Effector memory CD8-positive, alpha-beta T cell (primary cell): Measurements from ENCODE around the gene TRIM63.

ENCODE experiments used
- ATAC-seq: fragments of 150-1000 bp; cut with Tn5 transposase; replicated peaks from 2 replicates; pipeline ENCODE4 v1.10.0; 2021; ENCODE audit warnings: mild to moderate bottlenecking, moderate library complexity
- DNase-seq, 3 experiments: peaks; one replicate each; pipeline ENCODE4 v3.0.0; 2021
- H3K27ac Mint-ChIP-seq, 2 donors: one replicate each; pipeline ENCODE4 v1.8.0; 2022; ENCODE audit warnings: mild to moderate bottlenecking in 2 of 2, mixed read lengths in 2 of 2, moderate library complexity in 2 of 2
- H3K27me3 Mint-ChIP-seq, 2 donors: one replicate each; pipeline ENCODE4 v1.8.0; 2022; ENCODE audit warnings: mixed read lengths in 2 of 2
- H3K36me3 Mint-ChIP-seq: one replicate; pipeline ENCODE4 v1.8.0; 2022; ENCODE audit warnings: mild to moderate bottlenecking, moderate library complexity, mixed read lengths; ENCODE audit not compliant: insufficient read depth
- H3K4me1 Mint-ChIP-seq, 2 donors: one replicate each; pipeline ENCODE4 v1.8.0; 2022; ENCODE audit warnings: low read depth in 2 of 2, mixed read lengths in 2 of 2
- H3K4me3 Mint-ChIP-seq, 2 donors: one replicate each; pipeline ENCODE4 v1.8.0; 2022; ENCODE audit warnings: mild to moderate bottlenecking in 2 of 2, mixed read lengths in 2 of 2, moderate library complexity in 2 of 2
- H3K9me3 Mint-ChIP-seq, 2 donors: one replicate each; pipeline ENCODE4 v1.8.0; 2022; ENCODE audit warnings: mixed read lengths in 2 of 2

The TRIM63 gene

GRCh38 chr1:26021647-26022403, 45.6 kb downstream of the TRIM63 start, which contains the start of gene EXTL1:
TSS of gene EXTL1 (plus strand) at chr1:26021775. CDS start at chr1:26022647, 872 bp downstream.
- peak within 1 kb of the TSS in 1 of 2 donors; percentile 41 for H3K27ac Mint-ChIP-seq
- no peak for DNase-seq
- ATAC-seq, result no peak
- H3K9me3 Mint-ChIP-seq, result no peaks in the 10 kb centered on the region
- peaks cover 3% of the 10 kb centered on the region in 2 donors for H3K4me1 Mint-ChIP-seq
- peaks cover 0 to 13% of the 10 kb centered on the region in 2 donors for H3K27me3 Mint-ChIP-seq
- H3K4me3 Mint-ChIP-seq, result no peak within 1 kb of the TSS
- no peaks in the 10 kb centered on the region for H3K36me3 Mint-ChIP-seq

- Mint-ChIP-seq H3K4me3 (no peak overlapping the region), H3K27ac (peak overlapping the region in 1 of 2 donors; percentile 41), H3K4me1 (peaks cover 3% of the 10 kb centered on the region in 2 donors), H3K36me3 (no peaks in the 10 kb centered on the region), H3K27me3 (peaks cover 0 to 13% of the 10 kb centered on the region in 2 donors), H3K9me3 (no peaks in the 10 kb centered on the region)
- ATAC-seq (no peak), DNase-seq (no peak)
Observed at GRCh38 chr1:26020941-26021646, 46.3 kb downstream of the TRIM63 start.

GRCh38 chr1:26020330-26020768, 47.1 kb downstream of the TRIM63 start:
- H3K4me3 Mint-ChIP-seq, result no peak overlapping the region
- H3K9me3 Mint-ChIP-seq, result no peaks in the 10 kb centered on the region
- peaks cover 3% of the 10 kb centered on the region in 2 donors for H3K4me1 Mint-ChIP-seq
- ATAC-seq (no peak), DNase-seq (no peak)
- H3K27ac Mint-ChIP-seq, result no peak overlapping the region
- no peaks in the 10 kb centered on the region for H3K36me3 Mint-ChIP-seq
- H3K27me3 Mint-ChIP-seq, result peaks cover 0 to 13% of the 10 kb centered on the region in 2 donors

GRCh38 chr1:26019641-26020315, 47.7 kb downstream of the TRIM63 start:
- no peak for ATAC-seq
- no peak for DNase-seq
- Mint-ChIP-seq H3K36me3 (no peaks in the 10 kb centered on the region), H3K27ac (no peak overlapping the region), H3K27me3 (peaks cover 0 to 13% of the 10 kb centered on the region in 2 donors), H3K4me3 (no peak overlapping the region), H3K4me1 (peaks cover 3% of the 10 kb centered on the region in 2 donors), H3K9me3 (no peaks in the 10 kb centered on the region)

- Mint-ChIP-seq H3K4me1 (peaks cover 3% of the 10 kb centered on the region in 2 donors), H3K36me3 (peaks cover 2% of the 10 kb centered on the region), H3K4me3 (no peak overlapping the region), H3K9me3 (no peaks in the 10 kb centered on the region), H3K27me3 (peaks cover 0 to 13% of the 10 kb centered on the region in 2 donors), H3K27ac (no peak overlapping the region)
- no peak for ATAC-seq
- DNase-seq, result no peak
Observed at GRCh38 chr1:26017606-26018005, 49.8 kb downstream of the TRIM63 start.

GRCh38 chr1:26016953-26017545, 50.4 kb downstream of the TRIM63 start:
- ATAC-seq, result peak; percentile 24

GRCh38 chr1:26016258-26016952, 51.0 kb downstream of the TRIM63 start:
- DNase-seq, result no peak
- H3K9me3 Mint-ChIP-seq, result no peaks in the 10 kb centered on the region
- H3K4me1 Mint-ChIP-seq, result peaks cover 3% of the 10 kb centered on the region in 2 donors
- H3K27me3 Mint-ChIP-seq, result peaks cover 0 to 10% of the 10 kb centered on the region in 2 donors
- peaks cover 3% of the 10 kb centered on the region for H3K36me3 Mint-ChIP-seq
- H3K27ac Mint-ChIP-seq, result no peak overlapping the region
- H3K4me3 Mint-ChIP-seq, result no peak overlapping the region
- no peak for ATAC-seq

More at GRCh38 chr1:26016953-26017545, 50.4 kb downstream of the TRIM63 start:
- DNase-seq, result no peak
- Mint-ChIP-seq H3K27me3 (peaks cover 0 to 13% of the 10 kb centered on the region in 2 donors), H3K9me3 (no peaks in the 10 kb centered on the region), H3K36me3 (peaks cover 3% of the 10 kb centered on the region), H3K4me3 (no peak overlapping the region), H3K4me1 (peaks cover 3% of the 10 kb centered on the region in 2 donors), H3K27ac (no peak overlapping the region)

GRCh38 chr1:26015358-26015757, 52.1 kb downstream of the TRIM63 start:
- ATAC-seq (no peak), DNase-seq (no peak)

GRCh38 chr1:26014179-26014578, 53.3 kb downstream of the TRIM63 start:
- DNase-seq, result no peak

More at GRCh38 chr1:26015358-26015757, 52.1 kb downstream of the TRIM63 start:
- H3K9me3 Mint-ChIP-seq, result no peaks in the 10 kb centered on the region
- H3K4me1 Mint-ChIP-seq, result peaks cover 3% of the 10 kb centered on the region in 2 donors
- H3K4me3 Mint-ChIP-seq, result no peak overlapping the region
- peaks cover 3% of the 10 kb centered on the region for H3K36me3 Mint-ChIP-seq
- H3K27ac Mint-ChIP-seq, result no peak overlapping the region
- H3K27me3 Mint-ChIP-seq, result peaks cover 0 to 7% of the 10 kb centered on the region in 2 donors

GRCh38 chr1:26012864-26013263, 54.6 kb downstream of the TRIM63 start:
- peaks cover 4 to 15% of the 10 kb centered on the region in 2 donors for H3K27me3 Mint-ChIP-seq
- no peaks in the 10 kb centered on the region for H3K4me1 Mint-ChIP-seq
- no peak for ATAC-seq
- H3K36me3 Mint-ChIP-seq, result peaks cover 3% of the 10 kb centered on the region
- DNase-seq, result no peak
- no peak overlapping the region for H3K27ac Mint-ChIP-seq
- no peak overlapping the region for H3K4me3 Mint-ChIP-seq
- no peaks in the 10 kb centered on the region for H3K9me3 Mint-ChIP-seq

More at GRCh38 chr1:26014179-26014578, 53.3 kb downstream of the TRIM63 start:
- Mint-ChIP-seq H3K4me1 (no peaks in the 10 kb centered on the region), H3K27me3 (peaks cover 4 to 10% of the 10 kb centered on the region in 2 donors), H3K36me3 (peaks cover 3% of the 10 kb centered on the region), H3K4me3 (no peak overlapping the region), H3K27ac (no peak overlapping the region), H3K9me3 (no peaks in the 10 kb centered on the region)
- ATAC-seq, result no peak

GRCh38 chr1:26010825-26011224, 56.6 kb downstream of the TRIM63 start:
- ATAC-seq, result no peak
- DNase-seq, result no peak
- no peak overlapping the region for H3K4me3 Mint-ChIP-seq
- H3K36me3 Mint-ChIP-seq, result peaks cover 3% of the 10 kb centered on the region
- peaks cover 15 to 27% of the 10 kb centered on the region in 2 donors for H3K27me3 Mint-ChIP-seq
- H3K4me1 Mint-ChIP-seq, result no peaks in the 10 kb centered on the region
- no peaks in the 10 kb centered on the region for H3K9me3 Mint-ChIP-seq
- H3K27ac Mint-ChIP-seq, result no peak overlapping the region

- Mint-ChIP-seq H3K4me3 (no peak overlapping the region), H3K27me3 (peaks cover 20 to 36% of the 10 kb centered on the region in 2 donors), H3K36me3 (peaks cover 3% of the 10 kb centered on the region), H3K4me1 (no peaks in the 10 kb centered on the region), H3K9me3 (no peaks in the 10 kb centered on the region), H3K27ac (no peak overlapping the region)
- DNase-seq (no peak), ATAC-seq (no peak)
Observed at GRCh38 chr1:26009796-26010447, 57.5 kb downstream of the TRIM63 start.
